Fibroblast of peridontal ligament (primary cell): Measurements from ENCODE around the gene VSTM4.

ENCODE experiments used
- DNase-seq: peaks from one replicate; pipeline ENCODE4 v3.0.0-alpha.2; 2010; ENCODE audit errors: extremely low read depth

Gene VSTM4

GRCh38 chr10:49141541-49142332 is 26.4 kb upstream of the VSTM4 start:
- DNase-seq: no peak

DNA sequence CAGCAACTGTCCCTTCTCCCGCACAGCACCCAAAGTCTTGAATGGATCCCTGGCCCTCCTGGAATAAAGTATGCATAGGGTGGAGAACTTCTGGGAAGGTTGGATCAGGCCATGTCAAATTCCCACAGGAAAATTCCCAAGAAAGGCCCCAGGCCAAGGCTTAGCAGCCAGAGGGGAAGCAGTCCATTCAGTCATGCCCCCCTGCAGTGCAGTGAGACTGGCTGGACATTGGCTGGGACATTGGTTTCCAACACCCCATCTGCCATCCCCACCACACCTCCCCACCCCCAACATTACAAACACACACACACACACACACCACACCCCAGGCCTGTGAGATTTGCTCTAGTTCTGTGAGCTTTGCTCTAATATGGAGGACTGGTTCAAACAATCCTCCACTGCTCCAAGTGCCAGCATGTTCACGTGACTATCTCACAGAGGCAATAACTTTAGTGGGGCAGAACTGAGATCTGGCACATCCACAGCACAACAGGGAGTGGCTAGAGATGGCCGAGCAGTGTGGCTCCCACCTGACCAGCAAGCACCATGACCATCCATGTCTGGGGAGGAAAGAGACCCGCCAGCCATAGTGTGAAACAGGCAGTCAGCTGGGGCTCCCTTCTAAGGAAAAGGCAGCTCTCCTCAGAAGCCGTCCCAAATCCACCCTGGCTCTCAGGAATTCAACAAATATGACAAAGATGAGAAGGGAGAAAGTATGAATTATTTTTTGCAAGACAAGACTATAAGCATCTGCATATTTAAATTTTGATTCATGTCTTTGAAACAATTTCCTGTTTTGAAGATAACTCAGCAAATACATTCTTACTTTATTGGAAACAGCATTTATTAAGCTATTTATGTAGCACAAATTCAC is 25.2 kb upstream of the VSTM4 start:
- no peak for DNase-seq

DNA sequence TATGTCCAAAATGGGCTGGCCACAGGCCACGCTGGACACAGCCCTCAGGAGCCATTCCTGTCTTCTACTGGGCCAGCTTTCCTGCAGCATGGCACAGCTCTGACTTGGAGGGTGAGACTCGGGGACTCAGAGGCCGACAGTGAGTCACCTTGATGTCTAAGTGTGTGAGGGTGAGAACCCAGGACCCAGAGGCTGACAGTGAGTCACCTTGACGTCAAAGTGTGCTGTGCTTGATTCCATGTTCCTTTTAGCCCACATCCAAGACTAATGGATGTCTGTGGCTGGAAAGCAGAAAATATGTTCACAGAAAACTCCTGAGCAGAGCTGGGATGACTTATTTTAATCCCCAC is 24.5 kb upstream of the VSTM4 start:
- DNase-seq: peak; percentile 84

DNA sequence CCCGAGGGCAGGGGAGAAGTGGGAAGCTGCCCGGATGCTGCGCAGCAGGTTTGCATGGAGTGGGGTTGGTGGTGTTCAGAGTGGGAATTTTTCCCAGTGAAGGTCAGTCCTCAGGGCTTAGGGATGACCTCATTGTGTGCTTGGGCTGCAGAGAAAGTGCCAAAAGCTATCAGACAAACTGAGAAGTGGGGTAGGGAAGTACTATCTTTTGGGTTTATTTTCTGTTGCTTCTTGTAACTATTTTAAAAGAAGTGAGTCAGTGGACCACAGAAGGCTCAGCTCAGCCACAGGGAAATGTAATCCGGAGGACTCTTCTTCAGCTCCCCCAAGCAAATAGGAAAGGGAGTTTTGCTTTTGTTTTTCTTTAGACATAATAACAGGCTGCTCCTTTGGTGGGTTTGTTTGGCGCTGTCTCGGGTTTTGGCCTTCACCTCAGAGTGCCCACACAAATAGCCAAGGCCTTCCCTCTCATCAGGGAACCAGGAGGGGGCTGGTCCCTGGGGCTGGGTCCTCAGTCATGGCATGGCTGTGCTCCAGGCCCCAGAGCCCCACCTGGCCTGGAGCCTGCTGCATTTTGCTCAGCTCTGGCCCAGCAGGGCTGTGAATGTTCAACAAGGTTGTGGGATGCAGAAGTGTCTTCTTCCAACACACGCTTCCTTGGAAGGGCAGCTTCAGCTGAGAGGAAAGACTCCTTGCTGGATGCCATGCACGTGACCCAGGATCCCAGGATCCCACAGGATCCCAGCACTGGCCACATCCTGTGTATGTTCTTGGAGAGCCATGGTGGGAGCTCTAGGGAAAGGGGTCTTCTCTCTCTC is 23.9 kb upstream of the VSTM4 start:
- peak; percentile 91 for DNase-seq

GRCh38 chr10:49138361-49138891 is 23.1 kb upstream of the VSTM4 start:
- DNase-seq: peak; percentile 89

- no peak for DNase-seq
Observed at GRCh38 chr10:49136525-49136924, 21.2 kb upstream of the VSTM4 start.

DNA sequence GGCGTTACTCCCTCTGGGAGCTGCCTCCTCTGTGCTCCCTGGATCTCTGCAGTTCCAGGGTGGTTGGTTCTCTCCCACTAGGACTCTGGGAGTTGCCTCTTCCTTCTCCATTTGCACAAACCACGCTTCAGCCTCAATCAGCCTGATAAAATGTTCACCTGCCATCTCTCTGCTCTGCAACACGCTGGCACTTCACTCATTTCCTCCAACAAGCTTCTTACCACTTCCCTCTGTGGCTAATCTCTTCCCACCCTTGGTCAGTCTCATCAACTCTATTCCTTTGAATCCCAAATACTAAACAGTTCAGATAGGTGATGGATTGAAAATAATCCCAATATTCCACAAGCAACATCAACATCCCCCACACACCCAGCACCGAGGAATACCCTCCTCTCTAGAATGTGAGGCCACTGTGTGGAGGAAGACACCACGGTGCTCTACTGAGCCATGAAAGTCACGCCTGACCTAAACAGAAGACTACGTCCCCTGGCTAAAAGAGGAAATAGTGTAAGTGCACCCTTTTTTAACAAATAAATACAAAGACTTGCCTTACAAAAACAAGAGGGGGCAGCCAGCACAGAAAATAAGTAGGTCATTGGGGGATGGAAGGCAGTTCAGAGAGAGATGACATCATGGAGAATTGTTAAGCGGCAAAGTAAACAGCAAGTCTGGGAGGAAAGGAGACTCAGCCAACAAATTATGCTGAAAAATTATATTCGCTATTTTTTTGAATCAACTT is 20.4 kb upstream of the VSTM4 start:
- DNase-seq: peak; percentile 54

- no peak for DNase-seq
Observed at GRCh38 chr10:49134327-49134726, 19.0 kb upstream of the VSTM4 start.

GRCh38 chr10:49133706-49134248 is 18.5 kb upstream of the VSTM4 start, which contains the start of gene FAM170B:
Gene FAM170B (minus strand): TSS chr10:49134021. CDS start chr10:49133918, 103 bp downstream.
- DNase-seq: no peak

- DNase-seq: no peak
Observed at GRCh38 chr10:49132362-49132737, 17.0 kb upstream of the VSTM4 start.

DNA sequence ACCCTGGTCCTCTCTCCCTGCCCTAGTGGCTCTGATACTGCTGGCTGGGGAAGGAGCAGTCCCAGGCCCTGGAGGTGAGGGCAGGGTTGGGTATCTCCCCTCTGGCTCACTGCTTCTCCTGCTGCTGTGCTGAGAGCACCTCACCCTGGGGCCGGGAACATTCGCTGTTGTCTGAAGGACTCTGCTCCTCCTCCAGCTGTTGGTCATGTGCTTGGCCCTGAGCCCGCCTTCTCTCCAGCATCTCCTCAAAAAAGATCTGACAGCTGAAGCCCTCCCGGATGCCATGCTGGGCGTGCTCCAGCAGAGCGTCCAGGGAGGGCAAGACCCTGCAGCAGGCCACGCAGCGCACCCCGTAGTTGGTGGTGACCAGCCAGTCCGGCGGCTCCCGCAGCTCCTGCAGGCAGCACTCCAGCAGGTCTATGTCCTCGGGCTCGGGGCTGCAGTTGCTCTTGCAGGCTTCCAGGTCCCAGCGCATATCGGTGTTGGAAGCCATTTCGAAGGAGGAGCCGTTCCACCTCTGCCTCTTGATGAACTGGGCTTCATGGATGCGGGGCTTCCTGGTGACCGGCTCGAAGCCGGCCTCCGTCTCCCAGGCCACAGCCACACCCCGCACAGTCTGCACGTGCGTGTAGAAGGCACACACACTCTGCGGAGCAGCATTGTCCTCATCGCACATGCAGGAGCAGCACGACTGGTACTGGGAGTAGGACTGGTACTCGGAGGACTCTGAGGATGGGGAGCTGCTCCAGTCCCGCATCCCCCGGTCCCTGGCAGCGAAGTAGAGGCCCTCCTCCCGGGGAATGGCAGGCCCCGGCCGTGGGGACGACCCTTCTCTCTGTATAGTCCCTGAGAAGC is 16.4 kb upstream of the VSTM4 start:
- DNase-seq: no peak

GRCh38 chr10:49129376-49129775 is 14.1 kb upstream of the VSTM4 start:
- no peak for DNase-seq

DNA sequence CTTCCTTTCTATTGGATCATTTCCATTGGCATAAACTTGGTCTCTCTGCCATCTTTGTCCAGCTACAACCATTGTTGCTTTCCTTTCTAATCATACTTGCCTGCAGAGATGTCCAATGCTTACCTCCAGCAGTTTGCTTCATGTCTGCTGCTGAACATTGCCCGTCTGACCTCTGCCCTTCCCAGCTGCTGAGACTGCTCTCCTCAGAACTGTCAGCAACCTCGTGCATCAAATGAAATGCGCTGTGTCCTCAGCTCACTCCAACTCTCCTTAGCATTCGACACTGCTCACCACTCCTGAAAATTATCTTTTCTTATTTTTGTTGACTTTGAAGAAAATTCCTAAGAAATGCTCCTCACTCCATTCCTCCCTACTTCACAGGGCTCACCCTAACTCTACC is 13.5 kb upstream of the VSTM4 start:
- no peak for DNase-seq

GRCh38 chr10:49123981-49124950 is 8.9 kb upstream of the VSTM4 start:
- no peak for DNase-seq

DNA sequence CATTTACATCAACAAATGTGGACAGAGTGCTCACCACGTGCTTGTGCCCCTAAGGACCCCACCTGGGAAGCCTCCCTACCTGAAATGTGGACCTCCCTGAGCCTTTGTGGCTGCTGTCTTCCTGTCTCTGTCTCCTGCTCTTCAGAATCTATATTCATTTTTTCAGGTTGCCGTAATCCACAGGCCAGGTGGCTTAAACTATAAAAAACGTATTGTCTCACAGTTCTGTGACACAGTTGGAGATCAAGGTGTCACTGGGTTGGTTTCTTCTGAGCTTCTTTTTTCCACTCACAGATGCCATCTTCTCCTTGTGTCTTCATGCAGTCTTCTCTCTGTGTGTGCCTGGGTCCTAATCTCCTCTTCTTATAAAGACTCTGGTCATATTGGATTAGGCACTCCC is 5.6 kb upstream of the VSTM4 start:
- no peak for DNase-seq

DNA sequence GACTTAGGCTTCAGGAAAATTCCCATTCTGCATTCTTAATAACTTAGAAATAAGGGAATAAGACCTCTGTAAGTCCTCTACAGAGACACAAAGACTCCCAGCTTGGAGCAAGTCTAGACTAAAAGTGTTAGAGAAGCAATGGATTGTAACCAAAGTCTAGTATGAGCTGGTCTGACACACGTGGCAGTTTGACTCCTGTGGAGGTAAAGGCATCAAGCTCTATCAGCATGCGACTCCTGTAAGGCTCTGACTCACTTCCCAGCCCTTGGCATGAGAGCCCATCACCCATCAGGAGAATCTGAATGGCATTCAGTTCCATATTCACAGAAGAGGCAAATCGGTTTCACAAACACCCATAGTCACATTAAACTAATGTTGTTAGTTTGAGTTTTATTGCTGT is 4.4 kb upstream of the VSTM4 start:
- DNase-seq: no peak

- no peak for DNase-seq
Observed at GRCh38 chr10:49118430-49119074, 3.2 kb upstream of the VSTM4 start.

GRCh38 chr10:49117376-49118070 is 2.2 kb upstream of the VSTM4 start:
- DNase-seq: no peak
